Measurements from ENCODE around the gene UBASH3B.

The UBASH3B gene

DNA sequence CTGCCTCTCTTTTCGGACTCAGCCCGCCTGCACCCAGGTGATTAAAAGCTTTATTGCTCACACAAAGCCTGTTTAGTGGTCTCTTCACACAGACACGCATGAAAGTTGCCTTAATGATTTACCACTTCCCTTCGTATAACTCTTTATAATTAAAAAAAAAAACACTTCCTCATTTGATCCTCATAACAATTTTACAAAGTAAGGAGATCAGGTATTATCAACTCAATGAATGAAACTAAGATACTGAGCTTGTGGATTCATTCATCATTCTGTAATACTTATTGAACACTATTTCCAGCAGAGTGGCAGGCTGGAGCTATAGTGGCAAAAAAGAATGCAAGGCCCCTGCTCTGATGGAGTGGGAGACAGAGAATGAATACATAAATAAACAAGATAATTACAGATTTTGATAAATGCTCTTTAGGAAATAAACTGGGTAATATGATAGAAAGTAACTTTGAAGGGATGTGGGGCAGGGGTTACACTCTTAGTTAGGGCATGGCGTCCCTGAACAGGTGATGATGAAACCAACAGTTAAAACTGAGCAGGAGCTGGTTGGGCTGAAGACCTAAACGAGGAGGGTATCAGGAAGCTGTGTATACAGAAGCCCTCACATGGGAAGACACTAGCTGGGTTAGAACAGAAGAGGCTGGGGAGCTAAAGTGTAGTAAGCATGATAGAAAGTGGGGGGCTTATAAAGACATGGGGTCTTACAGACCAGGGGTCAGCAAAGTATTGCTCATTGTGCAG, 177.4 kb downstream of the UBASH3B start:
- Histone ChIP-seq H3K27me3 (ENCODE audit: control insufficient read depth, insufficient read depth, low read length) (no peaks in the 10 kb centered on the region), H3K4me1 (ENCODE audit: control insufficient read depth, insufficient read depth, low read length) (no peaks in the 10 kb centered on the region), H3K9ac (ENCODE audit: low read depth, low read length) (no peak overlapping the region), H3K36me3 (ENCODE audit: insufficient read depth, low read length) (no peaks in the 10 kb centered on the region), H3K4me2 (ENCODE audit: low read length) (no peak overlapping the region), H3K4me3 (ENCODE audit: low read length) (no peak overlapping the region), H3K9me3 (replicated peaks; ENCODE audit: low read length) (no peaks in the 10 kb centered on the region)

DNA sequence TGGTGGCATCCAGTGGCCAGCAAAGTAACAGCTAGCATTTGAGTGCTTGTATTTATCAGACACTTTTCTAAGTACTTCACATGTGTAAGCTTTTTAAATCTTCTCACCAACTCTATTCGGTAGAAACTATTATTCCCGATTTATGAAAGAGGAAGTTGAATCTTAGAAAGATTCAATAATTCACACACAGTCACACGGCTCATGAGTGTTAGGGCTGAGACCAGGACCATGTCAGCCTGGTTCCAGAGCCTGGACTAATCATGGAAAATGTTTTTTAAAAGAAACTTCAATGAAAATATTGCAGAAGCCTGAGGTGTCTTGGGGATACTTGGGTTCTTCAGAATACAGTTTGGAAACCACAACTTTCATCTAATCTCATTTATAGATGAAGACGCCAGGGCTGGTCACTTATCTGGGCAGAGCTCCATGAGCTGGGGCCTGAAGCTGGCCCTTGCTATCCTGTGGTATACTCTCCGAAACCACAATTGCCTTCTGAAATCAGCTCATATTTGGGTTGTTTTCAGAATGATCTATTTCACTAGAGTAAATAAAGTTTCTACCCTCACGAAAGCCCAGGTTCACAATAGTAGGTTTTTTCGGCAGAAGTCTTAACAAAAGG, 178.4 kb downstream of the UBASH3B start:
- no peaks in the 10 kb centered on the region for H3K9me3 ChIP-seq (replicated peaks; ENCODE audit: low read length)
- no peak overlapping the region for H3K4me2 ChIP-seq (ENCODE audit: low read length)
- no peaks in the 10 kb centered on the region for H3K4me1 ChIP-seq (ENCODE audit: control insufficient read depth, insufficient read depth, low read length)

DNA sequence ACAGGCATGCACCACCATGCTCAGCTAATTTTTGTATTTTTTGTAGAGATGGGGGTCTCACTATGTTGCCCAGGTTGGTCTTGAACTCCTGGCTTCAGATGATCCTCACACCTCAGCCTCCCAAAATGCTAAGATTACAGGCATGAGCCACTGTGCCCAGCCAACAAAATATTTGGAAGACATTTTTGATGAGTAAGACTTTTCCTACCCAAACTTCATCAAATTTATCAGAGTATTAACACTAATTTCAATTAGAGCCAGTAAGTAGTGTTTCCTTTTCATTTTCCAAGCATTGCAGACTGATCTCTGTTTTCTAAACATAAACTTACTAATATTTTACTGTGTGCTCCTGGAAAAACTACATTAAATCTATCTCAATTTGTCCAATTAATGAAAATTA, 181.4 kb downstream of the UBASH3B start:
- no peaks in the 10 kb centered on the region for H3K36me3 ChIP-seq (ENCODE audit: insufficient read depth, low read length)
- no peaks in the 10 kb centered on the region for H3K4me1 ChIP-seq (ENCODE audit: control insufficient read depth, insufficient read depth, low read length)
- no peak overlapping the region for H3K9ac ChIP-seq (ENCODE audit: low read depth, low read length)
- no peak overlapping the region for H3K4me3 ChIP-seq (ENCODE audit: low read length)
- no peaks in the 10 kb centered on the region for H3K9me3 ChIP-seq (replicated peaks; ENCODE audit: low read length)
- no peak overlapping the region for H3K4me2 ChIP-seq (ENCODE audit: low read length)
- H3K27me3 ChIP-seq (ENCODE audit: control insufficient read depth, insufficient read depth, low read length) = no peaks in the 10 kb centered on the region

More for the DNA sequence above, 178.4 kb downstream of the UBASH3B start:
- no peak overlapping the region for H3K4me3 ChIP-seq (ENCODE audit: low read length)
- H3K27me3 ChIP-seq (ENCODE audit: control insufficient read depth, insufficient read depth, low read length) = no peaks in the 10 kb centered on the region
- H3K36me3 ChIP-seq (ENCODE audit: insufficient read depth, low read length) = no peaks in the 10 kb centered on the region
- H3K9ac ChIP-seq (ENCODE audit: low read depth, low read length) = no peak overlapping the region

DNA sequence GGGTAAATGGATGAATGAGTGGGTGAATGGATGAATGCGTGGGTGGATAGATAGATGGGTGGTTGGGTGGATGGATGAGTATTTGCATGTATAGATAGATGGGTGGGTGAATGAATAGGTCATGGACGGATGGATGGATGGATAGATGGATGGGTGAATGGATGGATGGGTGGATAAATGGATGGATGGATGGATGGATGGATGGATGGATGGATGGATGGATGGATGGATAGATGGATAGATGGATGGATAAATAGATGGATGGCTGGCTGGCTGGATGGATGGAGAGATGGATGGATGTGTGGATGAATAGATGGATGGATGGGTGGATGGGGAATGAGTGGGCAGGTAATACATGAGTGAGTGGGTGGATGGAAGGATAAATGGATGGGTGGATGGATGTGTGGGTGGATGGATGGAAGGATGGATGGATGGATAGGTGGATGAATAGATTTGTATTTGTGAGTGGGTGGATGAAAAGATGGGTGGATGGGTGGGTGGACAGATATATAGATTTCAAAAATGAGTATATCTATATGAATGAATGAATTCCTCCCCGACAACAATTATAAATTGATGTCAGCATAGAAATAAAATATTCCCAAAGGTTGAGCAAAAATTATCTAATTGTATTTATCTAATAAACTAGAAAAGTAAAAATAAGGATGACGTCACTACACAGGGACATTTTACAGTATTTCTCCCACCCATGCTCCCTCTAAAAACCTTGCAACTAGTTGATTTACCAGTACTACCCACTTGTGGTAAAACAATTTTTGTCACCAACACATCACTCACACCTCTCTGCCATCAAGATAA, 182.2 kb downstream of the UBASH3B start:
- Histone ChIP-seq H3K36me3 (ENCODE audit: insufficient read depth, low read length) (no peaks in the 10 kb centered on the region), H3K9ac (ENCODE audit: low read depth, low read length) (no peak overlapping the region), H3K4me1 (ENCODE audit: control insufficient read depth, insufficient read depth, low read length) (no peaks in the 10 kb centered on the region), H3K9me3 (replicated peaks; ENCODE audit: low read length) (no peaks in the 10 kb centered on the region), H3K4me2 (ENCODE audit: low read length) (no peak overlapping the region), H3K27me3 (ENCODE audit: control insufficient read depth, insufficient read depth, low read length) (no peaks in the 10 kb centered on the region), H3K4me3 (ENCODE audit: low read length) (no peak overlapping the region)

DNA sequence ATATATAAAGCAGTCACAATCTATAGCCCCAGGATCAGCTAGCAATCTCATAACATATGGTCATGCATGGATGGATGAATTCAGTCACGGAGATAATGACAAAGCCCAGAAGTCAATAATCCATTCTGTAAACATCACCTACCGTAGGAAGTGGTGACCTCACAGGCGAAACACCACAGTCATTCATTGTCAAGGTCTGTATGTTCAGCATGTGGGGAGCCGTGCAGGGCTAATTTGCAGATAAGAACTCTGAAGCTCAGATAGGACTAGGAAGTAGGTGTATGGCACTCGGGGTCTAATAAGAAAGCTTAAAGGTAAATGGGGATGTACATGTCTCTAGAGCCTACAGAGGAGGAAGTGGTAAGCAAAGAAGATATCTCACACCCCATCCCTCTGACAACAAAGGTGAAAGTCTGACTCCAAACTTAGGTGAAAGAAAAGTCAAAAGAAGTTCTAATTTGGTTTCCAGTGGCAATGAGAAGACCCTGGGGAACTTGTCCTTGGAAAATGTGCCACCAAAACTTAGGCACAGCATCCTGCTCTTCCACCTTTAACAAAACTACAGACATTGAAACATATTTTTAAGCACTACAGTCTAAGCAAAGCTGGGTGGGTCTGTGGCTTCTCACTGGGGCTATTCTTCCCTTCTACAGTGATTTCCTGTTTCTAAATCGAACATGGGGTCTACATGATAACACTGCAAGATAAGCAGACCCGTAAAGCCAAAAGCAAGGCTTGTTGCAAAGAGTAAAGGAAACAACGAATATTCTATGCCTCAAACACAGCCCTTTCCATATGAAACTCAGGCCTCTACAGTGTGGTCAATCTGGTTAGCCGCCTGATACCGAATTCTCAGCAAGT, 188.0 kb downstream of the UBASH3B start:
- no peak overlapping the region for H3K9ac ChIP-seq (ENCODE audit: low read depth, low read length)

DNA sequence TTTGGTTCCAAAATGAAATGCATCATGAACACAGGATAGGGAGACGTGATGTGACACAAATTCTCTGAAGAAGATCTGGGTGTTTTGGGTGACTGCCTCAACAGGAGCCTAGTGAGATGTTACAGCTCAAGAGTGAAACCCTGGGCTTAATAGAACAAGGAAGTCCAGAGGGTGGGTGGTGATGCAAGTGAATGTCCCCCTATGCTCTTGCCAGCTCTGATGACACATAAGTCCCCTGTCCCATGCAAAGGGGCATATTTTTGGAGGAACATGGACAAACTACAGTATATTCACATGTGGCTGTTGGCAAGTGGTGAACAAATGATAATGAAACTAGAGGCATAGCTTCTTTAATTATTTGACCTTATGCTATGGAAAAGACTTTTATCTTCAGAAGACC, 191.9 kb downstream of the UBASH3B start:
- no peak overlapping the region for H3K4me2 ChIP-seq (ENCODE audit: low read length)
- H3K9ac ChIP-seq (ENCODE audit: low read depth, low read length) = no peak overlapping the region
- no peaks in the 10 kb centered on the region for H3K27me3 ChIP-seq (ENCODE audit: control insufficient read depth, insufficient read depth, low read length)
- H3K9me3 ChIP-seq (replicated peaks; ENCODE audit: low read length) = no peaks in the 10 kb centered on the region
- H3K36me3 ChIP-seq (ENCODE audit: insufficient read depth, low read length) = no peaks in the 10 kb centered on the region
- H3K4me3 ChIP-seq (ENCODE audit: low read length) = no peak overlapping the region
- H3K4me1 ChIP-seq (ENCODE audit: control insufficient read depth, insufficient read depth, low read length) = peaks cover 16% of the 10 kb centered on the region

More for the DNA sequence above, 188.0 kb downstream of the UBASH3B start:
- Histone ChIP-seq H3K9me3 (replicated peaks; ENCODE audit: low read length) (no peaks in the 10 kb centered on the region), H3K4me3 (ENCODE audit: low read length) (no peak overlapping the region), H3K4me1 (ENCODE audit: control insufficient read depth, insufficient read depth, low read length) (no peaks in the 10 kb centered on the region), H3K27me3 (ENCODE audit: control insufficient read depth, insufficient read depth, low read length) (no peaks in the 10 kb centered on the region), H3K4me2 (ENCODE audit: low read length) (no peak overlapping the region), H3K36me3 (ENCODE audit: insufficient read depth, low read length) (no peaks in the 10 kb centered on the region)

DNA sequence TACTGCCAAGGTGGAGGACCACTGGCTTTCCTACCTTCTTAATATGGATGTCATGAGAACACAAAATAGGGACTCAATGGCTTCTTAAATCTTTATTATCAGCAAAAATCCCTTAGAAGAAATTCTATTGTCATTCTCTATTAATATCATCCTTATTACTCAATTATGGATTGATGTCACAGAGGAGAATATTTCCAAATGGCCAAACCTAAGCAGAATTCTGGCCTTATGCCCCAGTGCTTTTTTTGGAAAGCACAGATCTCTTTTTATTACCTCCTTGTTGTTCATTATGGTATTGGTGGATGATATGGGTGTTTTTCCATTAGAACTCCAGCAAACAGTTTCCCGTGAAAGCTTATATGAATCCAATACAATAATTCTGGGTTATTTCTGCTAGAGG, 192.7 kb downstream of the UBASH3B start:
- H3K4me1 ChIP-seq (ENCODE audit: control insufficient read depth, insufficient read depth, low read length) = peaks cover 19% of the 10 kb centered on the region
- H3K9ac ChIP-seq (ENCODE audit: low read depth, low read length) = no peak overlapping the region
- H3K36me3 ChIP-seq (ENCODE audit: insufficient read depth, low read length) = no peaks in the 10 kb centered on the region
- no peak overlapping the region for H3K4me3 ChIP-seq (ENCODE audit: low read length)
- H3K9me3 ChIP-seq (replicated peaks; ENCODE audit: low read length) = no peaks in the 10 kb centered on the region
- H3K4me2 ChIP-seq (ENCODE audit: low read length) = no peak overlapping the region
- no peaks in the 10 kb centered on the region for H3K27me3 ChIP-seq (ENCODE audit: control insufficient read depth, insufficient read depth, low read length)

DNA sequence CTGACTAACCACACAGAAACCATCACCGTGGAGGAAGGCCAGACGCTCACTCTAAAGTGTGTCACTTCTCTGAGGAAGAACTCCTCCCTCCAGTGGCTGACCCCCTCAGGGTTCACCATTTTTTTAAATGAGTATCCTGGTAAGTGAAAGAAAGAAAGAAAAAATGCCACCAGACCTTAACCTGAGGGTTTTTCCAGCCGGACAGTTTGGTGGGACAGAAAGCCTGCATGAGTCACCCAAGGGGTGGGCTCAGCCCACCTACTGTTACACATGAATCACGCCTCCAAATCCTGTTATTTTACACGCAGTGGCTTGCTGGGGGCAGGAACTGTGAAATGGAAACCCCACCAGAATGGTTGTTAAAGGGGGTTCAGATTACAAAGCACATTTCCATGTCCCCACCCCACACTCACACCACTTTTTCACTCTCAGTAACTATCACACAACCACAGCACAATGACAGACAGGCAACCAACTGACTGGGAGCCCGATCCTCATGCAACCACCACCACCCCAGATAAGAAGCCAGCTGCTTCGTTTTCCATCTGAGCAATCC, 194.6 kb downstream of the UBASH3B start:
- Histone ChIP-seq H3K36me3 (ENCODE audit: insufficient read depth, low read length) (no peaks in the 10 kb centered on the region), H3K9ac (ENCODE audit: low read depth, low read length) (no peak overlapping the region), H3K4me2 (ENCODE audit: low read length) (peak overlapping the region; percentile 44), H3K4me1 (ENCODE audit: control insufficient read depth, insufficient read depth, low read length) (peaks cover 23% of the 10 kb centered on the region), H3K27me3 (ENCODE audit: control insufficient read depth, insufficient read depth, low read length) (no peaks in the 10 kb centered on the region), H3K9me3 (replicated peaks; ENCODE audit: low read length) (no peaks in the 10 kb centered on the region), H3K4me3 (ENCODE audit: low read length) (no peak overlapping the region)

DNA sequence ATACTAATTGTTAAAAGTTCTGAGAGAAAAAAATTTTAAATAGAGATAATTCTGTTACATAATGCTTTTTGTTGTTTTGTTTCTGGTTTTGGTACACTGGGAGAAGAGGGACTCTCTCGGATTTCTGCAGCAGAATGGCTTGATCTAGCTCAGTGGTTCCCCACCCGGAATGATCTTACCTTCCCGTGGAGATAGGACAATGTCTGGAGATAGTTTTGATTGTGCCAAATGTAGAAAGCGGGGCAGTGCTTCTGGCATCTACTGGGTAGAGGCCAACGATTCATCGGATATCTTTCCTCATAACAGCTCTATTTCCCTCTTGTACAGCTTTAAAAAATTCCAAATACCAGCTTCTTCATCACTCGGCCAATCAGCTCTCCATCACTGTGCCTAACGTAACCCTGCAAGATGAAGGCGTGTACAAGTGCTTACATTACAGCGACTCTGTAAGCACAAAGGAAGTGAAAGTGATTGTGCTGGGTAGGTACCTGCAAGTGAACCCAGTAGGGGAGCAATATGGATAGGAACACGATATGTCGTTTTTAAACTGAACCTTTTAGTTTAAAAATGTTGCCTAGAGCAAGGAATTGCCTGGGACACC, 195.9 kb downstream of the UBASH3B start:
- Histone ChIP-seq H3K9ac (ENCODE audit: low read depth, low read length) (no peak overlapping the region), H3K4me2 (ENCODE audit: low read length) (no peak overlapping the region), H3K36me3 (ENCODE audit: insufficient read depth, low read length) (no peaks in the 10 kb centered on the region), H3K9me3 (replicated peaks; ENCODE audit: low read length) (no peaks in the 10 kb centered on the region), H3K4me1 (ENCODE audit: control insufficient read depth, insufficient read depth, low read length) (peaks cover 33% of the 10 kb centered on the region), H3K4me3 (ENCODE audit: low read length) (no peak overlapping the region), H3K27me3 (ENCODE audit: control insufficient read depth, insufficient read depth, low read length) (no peaks in the 10 kb centered on the region)

DNA sequence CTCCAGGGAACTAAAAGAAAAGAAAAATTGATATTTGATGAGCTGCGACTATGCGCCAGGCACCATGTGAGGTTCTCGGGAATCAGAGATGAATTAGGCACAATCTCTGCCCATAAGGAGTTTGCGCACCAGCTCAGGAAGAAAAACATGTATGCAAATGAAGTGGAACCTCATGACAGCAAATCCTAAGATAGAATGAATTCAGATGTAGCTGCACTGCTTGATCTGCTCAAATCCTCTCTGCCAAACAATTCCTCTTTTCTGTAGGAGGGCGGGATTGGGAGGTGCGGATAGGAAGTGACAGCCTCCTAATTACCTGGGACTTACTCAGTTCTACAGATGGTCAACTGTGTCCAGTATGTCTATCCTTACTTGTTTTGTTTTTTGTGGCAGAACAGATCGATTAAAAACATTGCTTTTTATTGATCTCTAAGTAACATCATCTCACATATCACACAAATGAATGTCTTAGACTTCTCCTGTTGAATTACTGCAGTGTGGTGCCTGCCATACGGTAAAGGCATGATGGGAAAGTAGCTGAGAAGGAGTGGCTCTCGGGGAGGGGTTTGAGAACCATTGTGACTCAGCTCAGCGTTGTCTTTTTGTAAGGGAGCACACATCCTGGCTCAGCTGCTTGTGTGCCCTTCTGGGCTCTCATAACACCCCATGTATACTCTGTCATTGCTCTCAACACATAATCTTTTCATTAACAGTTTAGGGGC, 196.7 kb downstream of the UBASH3B start:
- Histone ChIP-seq H3K9me3 (replicated peaks; ENCODE audit: low read length) (no peaks in the 10 kb centered on the region), H3K9ac (ENCODE audit: low read depth, low read length) (no peak overlapping the region), H3K4me1 (ENCODE audit: control insufficient read depth, insufficient read depth, low read length) (peaks cover 39% of the 10 kb centered on the region), H3K36me3 (ENCODE audit: insufficient read depth, low read length) (no peaks in the 10 kb centered on the region), H3K4me3 (ENCODE audit: low read length) (no peak overlapping the region), H3K4me2 (ENCODE audit: low read length) (no peak overlapping the region), H3K27me3 (ENCODE audit: control insufficient read depth, insufficient read depth, low read length) (no peaks in the 10 kb centered on the region)

Data from skeletal muscle satellite cell (primary cell).